ENCODE results near the gene MRPL21. TPM values are rescaled to one million over a fixed set of nuclear protein-coding genes. Genes with fewer than 3 reads are reported as not detected.

MRPL21 gene
- 100 to 1,000 TPM in 5 of 6 donors, 10 to 100 TPM in 1; 94.8 to 125 (median 116) TPM for polyA plus RNA-seq (ENCODE audit: low read depth in 6 of 6)

- DNase-seq (peak; percentile 80), ATAC-seq (ENCODE audit: low read depth in 2 of 2) (peak; percentile 98)
- peaks cover 40 to 49% (median 47%) of the 10 kb centered on the region in 3 donors for H3K4me1 Mint-ChIP-seq
- H3K9me3 Mint-ChIP-seq: no peaks in the 10 kb centered on the region
- H3K27me3 Mint-ChIP-seq: no peaks in the 10 kb centered on the region
- H3K4me3 Mint-ChIP-seq: peak within 1 kb of the TSS; percentile 97 to 99 (median 98)
- peaks cover 7 to 12% of the 10 kb centered on the region in 2 donors for H3K36me3 Mint-ChIP-seq
- H3K27ac Mint-ChIP-seq: peak within 1 kb of the TSS; percentile 95 to 98 (median 96)
Measured at GRCh38 chr11:68903288-68904247, at the start of gene MRPL21, which contains the start of gene IGHMBP2. MRPL21 (minus strand) TSS chr11:68903832; CDS start chr11:68903810, 22 bp downstream. IGHMBP2 (plus strand) TSS chr11:68903891; CDS start chr11:68903953, 62 bp downstream.

GRCh38 chr11:68950762-68951161 lies 47.1 kb upstream of the MRPL21 start:
- Mint-ChIP-seq H3K9me3 (peaks cover 0 to 2% (median 0%) of the 10 kb centered on the region in 7 donors), H3K4me1 (peaks cover 8 to 9% (median 9%) of the 10 kb centered on the region in 3 donors), H3K36me3 (no peaks in the 10 kb centered on the region), H3K27me3 (peaks cover 0 to 4% (median 0%) of the 10 kb centered on the region in 3 donors), H3K27ac (no peak overlapping the region), H3K4me3 (no peak overlapping the region)
- ATAC-seq (ENCODE audit: low read depth in 2 of 2): no peak
- DNase-seq: no peak

GRCh38 chr11:68950270-68950669 lies 46.6 kb upstream of the MRPL21 start:
- Mint-ChIP-seq H3K27ac (no peak overlapping the region), H3K4me3 (no peak overlapping the region), H3K36me3 (no peaks in the 10 kb centered on the region), H3K9me3 (peaks cover 0 to 2% (median 0%) of the 10 kb centered on the region in 7 donors), H3K4me1 (peaks cover 3 to 5% (median 4%) of the 10 kb centered on the region in 3 donors), H3K27me3 (peaks cover 0 to 2% (median 0%) of the 10 kb centered on the region in 3 donors)
- no peak for ATAC-seq (ENCODE audit: low read depth in 2 of 2)
- no peak for DNase-seq

- no peaks in the 10 kb centered on the region for H3K27me3 Mint-ChIP-seq
- H3K4me3 Mint-ChIP-seq: no peak overlapping the region
- no peak for DNase-seq
- ATAC-seq (ENCODE audit: low read depth in 2 of 2): no peak
- no peaks in the 10 kb centered on the region for H3K36me3 Mint-ChIP-seq
- H3K27ac Mint-ChIP-seq: no peak overlapping the region
- no peaks in the 10 kb centered on the region for H3K4me1 Mint-ChIP-seq
- H3K9me3 Mint-ChIP-seq: no peaks in the 10 kb centered on the region
Measured at GRCh38 chr11:68948935-68949334, 45.3 kb upstream of the MRPL21 start.

GRCh38 chr11:68948496-68948895 lies 44.9 kb upstream of the MRPL21 start:
- Mint-ChIP-seq H3K27ac (no peak overlapping the region), H3K4me3 (no peak overlapping the region), H3K27me3 (no peaks in the 10 kb centered on the region), H3K9me3 (no peaks in the 10 kb centered on the region), H3K4me1 (no peaks in the 10 kb centered on the region), H3K36me3 (no peaks in the 10 kb centered on the region)
- DNase-seq: no peak
- no peak for ATAC-seq (ENCODE audit: low read depth in 2 of 2)

- Mint-ChIP-seq H3K9me3 (no peaks in the 10 kb centered on the region), H3K27me3 (no peaks in the 10 kb centered on the region), H3K4me1 (no peaks in the 10 kb centered on the region), H3K4me3 (no peak overlapping the region), H3K27ac (no peak overlapping the region), H3K36me3 (no peaks in the 10 kb centered on the region)
- ATAC-seq (ENCODE audit: low read depth in 2 of 2) (no peak), DNase-seq (no peak)
Measured at GRCh38 chr11:68947151-68947550, 43.5 kb upstream of the MRPL21 start.

- DNase-seq (no peak), ATAC-seq (ENCODE audit: low read depth in 2 of 2) (no peak)
- Mint-ChIP-seq H3K4me3 (no peak overlapping the region), H3K9me3 (no peaks in the 10 kb centered on the region), H3K36me3 (no peaks in the 10 kb centered on the region), H3K4me1 (no peaks in the 10 kb centered on the region), H3K27me3 (no peaks in the 10 kb centered on the region), H3K27ac (no peak overlapping the region)
Measured at GRCh38 chr11:68946416-68947090, 42.9 kb upstream of the MRPL21 start.

GRCh38 chr11:68942751-68943271 lies 39.2 kb upstream of the MRPL21 start:
- H3K27ac Mint-ChIP-seq: peak overlapping the region in 2 of 6 donors; percentile 30 to 61
- ATAC-seq (ENCODE audit: low read depth in 2 of 2) (no peak), DNase-seq (no peak)
- H3K36me3 Mint-ChIP-seq: peaks cover 0 to 18% of the 10 kb centered on the region in 2 donors
- H3K9me3 Mint-ChIP-seq: no peaks in the 10 kb centered on the region
- peak overlapping the region in 1 of 8 donors; percentile 52 for H3K4me3 Mint-ChIP-seq
- H3K4me1 Mint-ChIP-seq: peaks cover 0 to 6% (median 0%) of the 10 kb centered on the region in 3 donors
- H3K27me3 Mint-ChIP-seq: no peaks in the 10 kb centered on the region

GRCh38 chr11:68942095-68942620 lies 38.5 kb upstream of the MRPL21 start:
- ATAC-seq (ENCODE audit: low read depth in 2 of 2) (no peak), DNase-seq (no peak)
- Mint-ChIP-seq H3K27ac (peak overlapping the region in 1 of 6 donors; percentile 14), H3K27me3 (no peaks in the 10 kb centered on the region), H3K9me3 (no peaks in the 10 kb centered on the region), H3K36me3 (peaks cover 0 to 18% of the 10 kb centered on the region in 2 donors), H3K4me1 (peaks cover 0 to 6% (median 0%) of the 10 kb centered on the region in 3 donors), H3K4me3 (no peak overlapping the region)

- ATAC-seq (ENCODE audit: low read depth in 2 of 2): no peak
- no peaks in the 10 kb centered on the region for H3K27me3 Mint-ChIP-seq
Measured at GRCh38 chr11:68941324-68942094, 37.9 kb upstream of the MRPL21 start.

GRCh38 chr11:68940651-68941323 lies 37.2 kb upstream of the MRPL21 start:
- Mint-ChIP-seq H3K27me3 (no peaks in the 10 kb centered on the region), H3K4me1 (peaks cover 0 to 6% (median 0%) of the 10 kb centered on the region in 3 donors), H3K27ac (peak overlapping the region in 2 of 6 donors; percentile 20 to 69), H3K36me3 (peaks cover 0 to 18% of the 10 kb centered on the region in 2 donors), H3K9me3 (no peaks in the 10 kb centered on the region), H3K4me3 (no peak overlapping the region)
- ATAC-seq (ENCODE audit: low read depth in 2 of 2): no peak
- no peak for DNase-seq

More at GRCh38 chr11:68941324-68942094, 37.9 kb upstream of the MRPL21 start:
- H3K4me1 Mint-ChIP-seq: peaks cover 0 to 6% (median 0%) of the 10 kb centered on the region in 3 donors
- peaks cover 0 to 18% of the 10 kb centered on the region in 2 donors for H3K36me3 Mint-ChIP-seq
- H3K9me3 Mint-ChIP-seq: no peaks in the 10 kb centered on the region
- H3K27ac Mint-ChIP-seq: no peak overlapping the region
- H3K4me3 Mint-ChIP-seq: no peak overlapping the region
- DNase-seq: no peak

All from naive B cell (primary cell).